Cardiac atrium fibroblast (primary cell): Measurements from ENCODE around the gene CAMK2D. TPM values are rescaled to one million over a fixed set of nuclear protein-coding genes. Genes with fewer than 3 reads are reported as not detected.

Source experiments
- total RNA-seq: library from RNA; depleted of rRNA; stranded (reverse); fragments of >200 nt; gene quantifications from 2 replicates; pipeline ENCODE4 v1.2.3, GENCODE V29; 2015

Gene CAMK2D
- total RNA-seq = 147 and 150 TPM in 2 replicates

DNA sequence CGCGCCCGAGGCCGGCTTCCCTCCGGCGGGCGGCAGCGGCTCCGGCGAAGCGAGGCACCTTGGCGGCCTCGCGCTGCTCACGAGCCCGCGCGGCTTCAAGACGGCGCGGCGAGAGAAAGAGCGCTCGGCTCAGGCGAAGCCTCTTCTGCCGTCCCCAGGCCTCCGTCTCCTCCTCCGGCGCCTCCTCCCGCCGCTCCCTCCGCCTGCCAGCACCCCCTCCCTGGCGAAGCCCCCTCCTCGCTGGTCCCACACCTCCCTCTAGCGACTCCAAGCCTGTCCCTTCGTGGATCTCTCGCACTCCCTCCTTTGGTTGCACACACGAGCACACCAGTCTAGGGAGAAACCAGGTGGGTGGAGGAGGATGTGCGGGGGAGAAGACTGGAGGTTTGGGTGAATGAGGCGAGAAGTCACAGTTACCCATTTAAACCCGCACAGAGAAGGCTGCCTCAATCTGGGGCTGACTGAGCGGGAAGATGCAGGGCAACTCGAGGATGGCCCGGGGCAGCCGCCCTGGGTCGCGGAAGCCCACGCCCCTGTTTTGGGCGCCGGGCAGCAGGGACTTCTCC is at the start of gene CAMK2D:
Gene CAMK2D, minus strand, starts transcription at position 119 of the 566 bp plus-strand sequence. CDS start 670 bp downstream, outside the sequence.

Other genes with a start within 250 kb of the CAMK2D start
- gene ARSJ, start 217.9 kb upstream of the CAMK2D start, total RNA-seq = 31.6 and 37.2 TPM in 2 replicates